Stimulated activated CD4-positive, alpha-beta T cell treated with anti-CD3 and anti-CD28 coated beads, Interleukin-2, amount 100 ng/mL, for 48 hours (primary cell): ENCODE measurements around the gene CYTH1.

Experiments
- DNase-seq, 2 donors: peaks; one replicate each; pipeline ENCODE4 v3.0.0-alpha.2; 2020

Gene CYTH1

DNA sequence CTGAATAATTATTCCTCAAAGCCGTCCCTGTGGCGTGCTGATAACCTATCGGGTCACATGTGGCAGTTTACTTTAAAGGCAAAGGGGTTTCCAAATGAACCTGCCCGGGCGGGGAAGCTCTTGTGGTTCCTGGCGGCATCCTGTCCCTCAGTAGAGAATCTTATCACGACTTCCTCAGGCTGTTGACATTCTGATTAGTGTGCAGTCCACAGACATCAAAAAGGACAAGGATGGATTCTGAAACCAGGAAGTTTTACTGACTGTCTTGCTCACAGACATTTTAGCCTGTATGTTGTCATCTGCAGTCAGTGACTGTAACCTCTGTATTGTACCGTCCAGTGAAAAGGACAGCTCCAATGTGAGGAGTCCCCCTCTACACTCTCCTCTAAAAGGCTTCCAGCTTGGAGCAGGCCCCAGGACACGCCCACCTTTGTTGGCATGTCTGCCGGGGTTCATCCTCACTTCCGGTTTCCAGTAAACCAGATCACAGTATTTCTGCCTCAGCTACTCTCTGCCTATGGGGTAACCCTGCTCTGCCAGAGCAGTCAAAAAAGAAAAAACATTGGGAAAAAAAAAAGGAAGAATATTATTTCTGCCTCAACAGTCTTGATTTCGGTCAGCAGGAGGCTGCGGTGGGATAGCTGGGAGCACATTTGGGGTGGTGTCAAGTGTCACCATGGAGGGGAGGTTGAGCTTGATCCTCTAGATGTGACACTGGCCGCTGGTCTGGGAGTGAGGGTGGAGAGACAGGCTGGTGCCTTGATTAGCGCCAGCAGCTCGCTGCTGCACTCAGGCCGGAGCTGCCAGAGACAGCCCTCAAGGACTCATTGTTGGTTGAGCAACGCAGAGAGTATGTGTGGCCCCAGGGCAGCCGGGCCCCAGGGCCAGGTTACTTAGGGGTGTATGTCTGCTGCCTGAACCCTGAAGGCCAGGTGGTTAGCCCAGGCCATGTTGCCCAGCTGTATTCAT lies 115.8 kb downstream of the CYTH1 start:
- DNase-seq = peak; percentile 25 to 26

GRCh38 chr17:78665387-78665951 lies 116.6 kb downstream of the CYTH1 start:
- DNase-seq = no peak

GRCh38 chr17:78664476-78665386 lies 117.3 kb downstream of the CYTH1 start:
- DNase-seq = no peak

DNA sequence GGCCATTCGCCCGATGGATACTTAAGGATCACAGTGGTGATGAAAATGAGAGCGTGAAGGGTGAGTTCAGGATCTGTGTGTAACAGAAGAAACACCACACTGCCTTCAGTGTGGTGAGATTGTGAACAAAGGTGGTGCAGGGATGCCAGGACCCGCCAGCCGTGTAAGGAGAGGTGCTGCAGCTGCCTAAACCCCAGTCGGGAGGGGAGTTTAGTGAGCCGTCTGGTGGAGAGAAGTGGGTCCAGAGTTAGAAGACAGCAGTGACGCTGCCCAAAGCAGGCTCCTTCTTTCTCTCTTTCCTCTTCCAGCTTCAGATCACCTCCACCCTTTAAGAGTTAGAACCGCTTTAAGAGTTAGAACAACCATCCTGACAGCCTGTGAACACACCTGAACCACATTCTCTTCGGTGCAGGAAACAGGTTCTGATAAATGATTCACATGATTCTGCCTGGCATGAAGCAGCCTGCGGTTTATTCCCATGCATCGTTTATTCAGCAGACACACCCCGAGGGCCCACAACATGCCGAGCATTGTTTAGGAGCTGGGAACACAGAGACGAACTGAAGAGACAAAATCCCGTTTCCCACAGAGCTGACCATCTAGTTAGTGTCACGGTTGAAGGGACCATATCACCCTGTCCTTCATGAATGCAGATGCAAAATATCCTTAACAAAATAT lies 120.8 kb downstream of the CYTH1 start:
- DNase-seq = no peak

- no peak for DNase-seq
Observed at GRCh38 chr17:78659546-78659945, 122.5 kb downstream of the CYTH1 start.

GRCh38 chr17:78658281-78658785 lies 123.7 kb downstream of the CYTH1 start:
- no peak for DNase-seq

GRCh38 chr17:78655251-78655940 lies 126.7 kb downstream of the CYTH1 start:
- DNase-seq = no peak

GRCh38 chr17:78654325-78654724 lies 127.7 kb downstream of the CYTH1 start:
- no peak for DNase-seq

GRCh38 chr17:78653382-78653781 lies 128.7 kb downstream of the CYTH1 start:
- no peak for DNase-seq

GRCh38 chr17:78652913-78653312 lies 129.2 kb downstream of the CYTH1 start:
- no peak for DNase-seq

DNA sequence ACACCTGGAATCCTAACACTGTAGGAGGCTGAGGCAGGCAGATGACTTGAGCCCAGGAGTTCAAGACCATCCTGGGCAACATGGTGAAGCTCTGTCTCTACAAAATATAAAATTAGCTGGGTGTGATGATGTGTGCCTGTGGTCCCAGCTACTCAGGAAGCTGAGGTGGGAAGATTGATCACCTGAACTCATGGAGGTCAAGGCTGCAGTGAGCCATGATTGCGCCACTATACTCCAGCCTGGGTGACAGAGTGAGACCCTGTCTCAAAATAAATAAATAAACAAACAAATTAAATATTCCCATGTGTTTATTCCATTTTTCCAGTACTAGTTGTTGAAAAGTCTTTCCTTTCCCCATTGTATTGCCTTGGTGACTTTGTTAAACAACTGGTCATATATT lies 130.0 kb downstream of the CYTH1 start:
- no peak for DNase-seq

DNA sequence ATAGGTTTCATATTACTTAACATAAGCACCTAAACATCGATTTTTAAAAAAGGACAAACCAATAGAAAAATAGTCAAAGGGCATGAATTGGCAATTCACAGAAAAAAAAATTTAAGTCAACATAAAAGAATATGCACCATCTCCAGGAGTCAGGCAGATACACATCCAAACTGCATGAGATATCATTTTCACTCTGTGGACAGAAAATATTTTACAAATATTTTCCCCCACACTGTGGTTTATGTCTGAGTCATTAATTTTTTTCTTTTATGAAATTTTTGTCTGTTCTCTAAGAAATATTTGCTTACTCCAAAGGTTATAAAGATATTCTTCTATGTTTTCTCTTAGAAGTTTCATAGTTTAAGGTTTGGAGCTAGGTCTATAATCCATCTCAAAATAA lies 130.5 kb downstream of the CYTH1 start:
- DNase-seq = no peak

GRCh38 chr17:78650093-78650715 lies 131.9 kb downstream of the CYTH1 start:
- no peak for DNase-seq

- no peak for DNase-seq
Observed at GRCh38 chr17:78648293-78648692, 133.8 kb downstream of the CYTH1 start.

GRCh38 chr17:78647032-78647431 lies 135.0 kb downstream of the CYTH1 start:
- DNase-seq = no peak

DNA sequence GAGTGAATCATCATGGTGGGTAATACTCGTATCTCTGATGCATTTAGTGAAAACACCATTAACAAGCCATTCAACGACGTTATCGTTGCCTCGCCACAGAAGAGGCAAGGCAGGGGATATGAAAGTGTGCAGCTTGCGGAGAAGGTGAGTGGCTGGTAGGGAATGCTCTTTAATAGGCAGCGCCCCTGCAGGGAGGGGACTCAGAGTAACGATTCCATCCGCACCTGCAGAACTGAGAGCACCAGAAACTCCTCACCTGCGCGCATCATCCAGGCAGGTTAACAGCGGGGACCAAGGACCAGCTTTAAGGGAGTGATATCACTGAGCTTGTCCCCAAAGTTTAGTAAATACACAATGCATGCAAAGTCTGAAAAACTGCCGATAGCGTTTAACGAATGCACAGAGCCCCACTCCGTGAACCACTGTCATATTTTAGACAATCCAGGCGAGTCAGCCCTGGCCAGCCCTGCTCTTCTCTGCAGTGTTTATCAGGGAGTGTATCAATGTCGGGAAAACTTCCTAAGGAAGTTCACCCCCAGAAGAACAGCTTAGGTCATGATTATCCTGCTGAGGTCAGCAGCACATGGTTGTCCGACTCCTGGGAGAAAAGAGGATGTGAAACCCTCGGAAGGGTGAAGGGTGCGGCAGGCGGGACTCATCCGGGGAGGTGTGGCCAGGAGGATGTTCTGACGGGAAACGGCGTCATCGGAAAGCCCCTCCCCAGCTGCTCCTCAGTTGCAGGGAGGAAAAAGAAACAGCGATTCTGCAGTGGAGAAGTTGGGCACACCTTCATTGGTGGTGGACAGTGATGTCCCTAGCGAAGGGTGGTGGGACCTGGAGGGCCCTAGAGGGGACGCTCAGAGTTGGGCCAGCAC lies 136.4 kb downstream of the CYTH1 start:
- peak; percentile 32 to 51 for DNase-seq

- DNase-seq = no peak
Observed at GRCh38 chr17:78644931-78645351, 137.1 kb downstream of the CYTH1 start.

DNA sequence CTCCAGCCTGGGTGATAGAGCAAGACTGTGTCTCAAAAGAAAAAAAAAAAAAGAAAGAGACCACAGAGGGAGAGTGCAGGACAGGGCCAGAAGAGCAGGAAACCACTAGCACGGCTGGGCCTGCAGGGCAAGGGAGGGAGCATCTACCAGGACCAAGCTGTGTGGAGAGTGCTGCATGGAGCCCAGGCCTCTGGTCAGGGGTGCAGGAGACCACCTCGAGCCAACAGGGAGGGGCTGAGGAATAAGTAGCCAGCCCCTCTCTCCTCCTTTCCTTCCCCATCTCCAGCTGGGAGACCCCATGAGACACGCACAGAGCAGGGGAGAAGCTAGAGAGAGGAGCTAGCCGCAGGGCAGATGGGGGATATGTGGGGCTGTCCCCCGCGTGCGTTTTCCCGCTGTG lies 137.8 kb downstream of the CYTH1 start:
- no peak for DNase-seq

DNA sequence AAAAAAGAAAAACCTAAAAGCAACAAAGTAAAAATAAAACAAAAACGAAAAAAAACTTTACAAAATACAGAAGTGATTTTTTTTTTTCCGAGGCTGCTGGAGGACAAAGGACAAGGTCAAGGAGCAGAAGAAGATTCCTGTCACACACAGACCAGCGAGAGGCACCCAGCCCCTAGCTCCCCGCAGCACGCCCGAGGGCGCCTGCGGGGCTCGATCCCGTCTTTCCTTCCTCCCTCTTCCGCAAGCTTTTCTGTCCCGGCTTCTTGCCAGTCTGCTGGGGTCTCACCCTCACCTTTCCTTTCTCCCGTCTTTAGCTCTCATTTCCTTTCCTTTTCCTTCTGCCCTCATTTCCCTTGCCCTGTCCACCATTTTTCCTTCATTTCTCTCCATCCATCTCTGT lies 138.7 kb downstream of the CYTH1 start:
- DNase-seq = no peak

- DNase-seq = no peak
Observed at GRCh38 chr17:78642707-78643106, 139.4 kb downstream of the CYTH1 start.
